HG03520 (cell line): ENCODE results near the gene F7.

Source experiments
- ATAC-seq: cut with Tn5 transposase; IDR thresholded peaks from one replicate; pipeline ENCODE4 v1.9.1; 2021; ENCODE audit warnings: mild to moderate bottlenecking, moderate library complexity; ENCODE audit not compliant: unreplicated experiment

Gene F7

GRCh38 chr13:113166681-113167080 is 61.1 kb downstream of the F7 start:
- ATAC-seq = no peak

- no peak for ATAC-seq
These were observed 61.6 kb downstream of the F7 start for GRCh38 chr13:113167155-113167554.

- no peak for ATAC-seq
These were observed 62.0 kb downstream of the F7 start for GRCh38 chr13:113167575-113167974.

- no peak for ATAC-seq
These were observed 62.6 kb downstream of the F7 start for GRCh38 chr13:113168211-113168610.

- ATAC-seq = no peak
These were observed 64.0 kb downstream of the F7 start for GRCh38 chr13:113169277-113170272.
